Measurements from ENCODE around the gene EIF2B4.

GRCh38 chr2:27336173-27336572 is 34.0 kb downstream of the EIF2B4 start:
- TF ChIP-seq CTCF (IDR thresholded peaks at IDR 0.05) = no peak
- no peak for TF ChIP-seq POLR2A (IDR thresholded peaks at IDR 0.05)
- TF ChIP-seq POLR2AphosphoS5 (IDR thresholded peaks at IDR 0.05) = no peak
